ENCODE data around the gene NRP1. TPM values are rescaled to one million over a fixed set of nuclear protein-coding genes. Genes with fewer than 3 reads are reported as not detected.

Gene NRP1
- polyA plus RNA-seq, 1 of the 3 experiments (the other 2 are of a cell fraction), result 129 TPM

DNA sequence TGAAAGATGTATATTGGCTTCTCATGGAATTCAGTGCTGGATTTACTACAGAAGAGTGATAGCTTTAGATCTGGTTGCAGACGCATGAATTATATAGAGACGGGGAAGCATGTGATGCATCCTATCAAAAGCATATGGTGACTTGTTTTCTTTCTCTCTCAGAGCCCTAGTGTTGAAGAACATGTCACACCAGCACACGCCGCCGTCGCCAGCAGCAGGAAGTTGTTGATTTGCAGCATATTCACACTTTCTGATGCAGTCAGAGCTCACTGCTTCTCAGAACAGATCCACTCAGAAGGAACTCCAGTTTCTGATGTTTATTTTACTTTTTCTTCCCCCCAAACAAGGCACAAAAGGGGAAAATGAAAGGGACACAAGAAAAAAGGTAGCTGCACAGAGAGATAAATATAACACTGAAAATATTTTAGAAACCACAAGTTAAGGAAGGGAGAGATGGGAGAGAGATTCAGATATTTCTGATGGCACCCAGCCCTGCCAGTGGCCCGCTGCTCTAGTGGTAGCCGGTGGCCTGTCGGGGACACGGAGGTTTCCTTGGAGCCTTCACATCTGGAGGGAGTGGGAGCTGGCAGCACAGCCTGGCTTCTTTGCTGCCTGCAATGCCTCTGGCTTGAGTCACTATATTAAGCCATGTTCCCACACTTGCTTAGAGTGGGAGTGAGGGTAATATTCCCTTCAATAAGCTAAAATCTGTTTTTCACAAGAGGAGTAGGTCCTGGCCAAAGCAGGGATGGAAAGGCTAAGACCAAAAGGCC, 123.2 kb downstream of the NRP1 start (continued):
- TF ChIP-seq, protein P1, sequence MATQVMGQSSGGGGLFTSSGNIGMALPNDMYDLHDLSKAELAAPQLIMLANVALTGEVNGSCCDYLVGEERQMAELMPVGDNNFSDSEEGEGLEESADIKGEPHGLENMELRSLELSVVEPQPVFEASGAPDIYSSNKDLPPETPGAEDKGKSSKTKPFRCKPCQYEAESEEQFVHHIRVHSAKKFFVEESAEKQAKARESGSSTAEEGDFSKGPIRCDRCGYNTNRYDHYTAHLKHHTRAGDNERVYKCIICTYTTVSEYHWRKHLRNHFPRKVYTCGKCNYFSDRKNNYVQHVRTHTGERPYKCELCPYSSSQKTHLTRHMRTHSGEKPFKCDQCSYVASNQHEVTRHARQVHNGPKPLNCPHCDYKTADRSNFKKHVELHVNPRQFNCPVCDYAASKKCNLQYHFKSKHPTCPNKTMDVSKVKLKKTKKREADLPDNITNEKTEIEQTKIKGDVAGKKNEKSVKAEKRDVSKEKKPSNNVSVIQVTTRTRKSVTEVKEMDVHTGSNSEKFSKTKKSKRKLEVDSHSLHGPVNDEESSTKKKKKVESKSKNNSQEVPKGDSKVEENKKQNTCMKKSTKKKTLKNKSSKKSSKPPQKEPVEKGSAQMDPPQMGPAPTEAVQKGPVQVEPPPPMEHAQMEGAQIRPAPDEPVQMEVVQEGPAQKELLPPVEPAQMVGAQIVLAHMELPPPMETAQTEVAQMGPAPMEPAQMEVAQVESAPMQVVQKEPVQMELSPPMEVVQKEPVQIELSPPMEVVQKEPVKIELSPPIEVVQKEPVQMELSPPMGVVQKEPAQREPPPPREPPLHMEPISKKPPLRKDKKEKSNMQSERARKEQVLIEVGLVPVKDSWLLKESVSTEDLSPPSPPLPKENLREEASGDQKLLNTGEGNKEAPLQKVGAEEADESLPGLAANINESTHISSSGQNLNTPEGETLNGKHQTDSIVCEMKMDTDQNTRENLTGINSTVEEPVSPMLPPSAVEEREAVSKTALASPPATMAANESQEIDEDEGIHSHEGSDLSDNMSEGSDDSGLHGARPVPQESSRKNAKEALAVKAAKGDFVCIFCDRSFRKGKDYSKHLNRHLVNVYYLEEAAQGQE (IDR thresholded peaks at IDR 0.05; ENCODE audit: low read depth, low read length), result no peak

DNA sequence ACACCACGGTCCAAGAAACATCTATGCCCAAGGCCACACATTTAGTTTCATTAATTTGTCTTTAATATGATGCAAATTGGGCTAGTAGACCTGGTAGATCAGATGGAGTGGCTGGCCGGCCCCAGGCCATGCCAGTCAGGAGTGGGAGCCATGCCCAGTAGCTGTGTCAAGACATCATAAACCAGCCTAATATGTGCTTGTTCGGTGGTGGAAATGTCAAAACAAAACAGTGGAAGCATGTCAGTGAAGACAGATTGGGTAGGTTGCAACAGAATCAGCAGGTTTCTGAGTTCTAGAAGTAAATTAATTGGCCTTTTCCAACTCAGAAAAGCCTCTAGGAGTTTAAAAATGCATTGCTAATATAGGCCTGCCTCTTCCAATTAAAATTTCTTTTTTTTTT, 124.7 kb downstream of the NRP1 start:
- ChIA-PET POLR2A (no interaction called here), CTCF (no interaction called here)
- WGBS (ENCODE audit: low lambda C conversion rate), result 98% methylated on average over 3 of the region's 3 CpGs
- Histone ChIP-seq H3K36me3 (replicated peaks in 1 of 2; ENCODE audit: control insufficient read depth in 1 of 2, insufficient read depth in 2 of 2, low read length in 1 of 2) (peaks cover 41 to 87% of the 10 kb centered on the region in 2 experiments), H4K20me1 (ENCODE audit: insufficient read depth) (no peaks in the 10 kb centered on the region), H3K9me2 (no peaks in the 10 kb centered on the region), H3K9me3 (no peaks in the 10 kb centered on the region), H2AFZ (ENCODE audit: low read depth) (no peak overlapping the region), H3K27me3 (ENCODE audit: insufficient read depth) (no peaks in the 10 kb centered on the region), H3K9ac (no peak overlapping the region), H3K27ac (ENCODE audit: low read depth in 2 of 2, low read length in 1 of 2) (no peak overlapping the region), H3K79me2 (ENCODE audit: insufficient read depth) (peaks cover 35% of the 10 kb centered on the region), H3K4me2 (no peak overlapping the region), H3F3A (replicated peaks; ENCODE audit: insufficient read depth) (peaks cover 5% of the 10 kb centered on the region), H3K4me1 (ENCODE audit: control insufficient read depth in 1 of 2, insufficient read depth in 2 of 2, low read depth in 1 of 2, low read length in 1 of 2) (peaks cover 9 to 20% of the 10 kb centered on the region in 2 experiments; a peak in 2 of 4 replicates), H3K4me3 (ENCODE audit: low read depth in 2 of 2, low read length in 1 of 2) (no peak overlapping the region)
- DNase-seq, result no peak
- TF ChIP-seq MEF2A (IDR thresholded peaks at IDR 0.05; ENCODE audit: borderline replicate concordance, low read depth), result no peak
- TF ChIP-seq POLR2AphosphoS5 (IDR thresholded peaks at IDR 0.05; ENCODE audit: low read depth, low read length), result no peak
- no peak for TF ChIP-seq RCOR1 (IDR thresholded peaks at IDR 0.05; ENCODE audit: low read length)
- TF ChIP-seq FOXM1 (IDR thresholded peaks at IDR 0.05; ENCODE audit: low read depth), result no peak
- TF ChIP-seq CTCF (IDR thresholded peaks at IDR 0.05), result no peak
- TF ChIP-seq, protein P1 (IDR thresholded peaks at IDR 0.05; ENCODE audit: low read depth, low read length), result no peak
- no peak for TF ChIP-seq JUND (IDR thresholded peaks at IDR 0.05)
- TF ChIP-seq, protein P2, sequence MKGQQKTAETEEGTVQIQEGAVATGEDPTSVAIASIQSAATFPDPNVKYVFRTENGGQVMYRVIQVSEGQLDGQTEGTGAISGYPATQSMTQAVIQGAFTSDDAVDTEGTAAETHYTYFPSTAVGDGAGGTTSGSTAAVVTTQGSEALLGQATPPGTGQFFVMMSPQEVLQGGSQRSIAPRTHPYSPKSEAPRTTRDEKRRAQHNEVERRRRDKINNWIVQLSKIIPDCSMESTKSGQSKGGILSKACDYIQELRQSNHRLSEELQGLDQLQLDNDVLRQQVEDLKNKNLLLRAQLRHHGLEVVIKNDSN (IDR thresholded peaks at IDR 0.05; ENCODE audit: borderline replicate concordance, low read depth), result no peak
- no peak for TF ChIP-seq TCF12 (IDR thresholded peaks at IDR 0.05)
- no peak for TF ChIP-seq RXRA (IDR thresholded peaks at IDR 0.05; ENCODE audit: borderline replicate concordance, low read depth)
- no peak for TF ChIP-seq USF2 (IDR thresholded peaks at IDR 0.05; ENCODE audit: borderline replicate concordance, low read depth, low read length)
- no peak for TF ChIP-seq FOXJ3 (CRISPR knock-in tag; IDR thresholded peaks at IDR 0.05)
- TF ChIP-seq NRF1 (IDR thresholded peaks at IDR 0.05; ENCODE audit: low read depth, low read length), result no peak

All from SK-N-SH (cell line).